Activated CD8-positive, alpha-beta memory T cell treated with anti-CD3 and anti-CD28 coated beads, Interleukin-2, amount 50 U/mL, for 4 hours (primary cell): ENCODE measurements around the gene HIGD2A.

Experiments
- DNase-seq: peaks from one replicate; pipeline ENCODE4 v3.0.0-alpha.2; 2020

HIGD2A gene

GRCh38 chr5:176418251-176418650, 29.7 kb downstream of the HIGD2A start:
- no peak for DNase-seq

- no peak for DNase-seq
Measured at GRCh38 chr5:176420086-176420485, 31.5 kb downstream of the HIGD2A start.

- DNase-seq, result no peak
Measured at GRCh38 chr5:176420972-176421544, 32.5 kb downstream of the HIGD2A start.

GRCh38 chr5:176424181-176424580, 35.6 kb downstream of the HIGD2A start:
- DNase-seq, result no peak

- no peak for DNase-seq
Measured at GRCh38 chr5:176425138-176425537, 36.6 kb downstream of the HIGD2A start.

- DNase-seq, result no peak
Measured at GRCh38 chr5:176425791-176426190, 37.2 kb downstream of the HIGD2A start.

GRCh38 chr5:176426876-176427275, 38.3 kb downstream of the HIGD2A start:
- no peak for DNase-seq

- no peak for DNase-seq
Measured at GRCh38 chr5:176427971-176428370, 39.4 kb downstream of the HIGD2A start.

- no peak for DNase-seq
Measured at GRCh38 chr5:176429972-176430371, 41.4 kb downstream of the HIGD2A start.

GRCh38 chr5:176432707-176433106, 44.2 kb downstream of the HIGD2A start:
- no peak for DNase-seq

- DNase-seq, result no peak
Measured at GRCh38 chr5:176436656-176437055, 48.1 kb downstream of the HIGD2A start.

- DNase-seq, result no peak
Measured at GRCh38 chr5:176438959-176439757, 50.6 kb downstream of the HIGD2A start.
